Liver (tissue), 9 donors: ENCODE data around the gene PPM1B. TPM values are rescaled to one million over a fixed set of nuclear protein-coding genes. Genes with fewer than 3 reads are reported as not detected.
A peak's percentile ranks its signal among the peaks of the same experiment; 100 is the strongest.
"Not testable (repeated sequence)": the region's sequence is repeated elsewhere in the genome, so short reads cannot be mapped to it uniquely, and the experiment has no call there.

ENCODE experiments used
- DNase-seq: peaks from one replicate; pipeline ENCODE4 v3.0.0-alpha.2; 2017; ENCODE audit warnings: low spot score
- H3K27ac ChIP-seq, 2 donors: one replicate each; pipeline ENCODE4 v1.7.0; 2013; ENCODE audit warnings: inconsistent platforms in 2 of 2, low read length in 2 of 2, control low read depth in 1 of 2, low read depth in 1 of 2, mild to moderate bottlenecking in 1 of 2
- H3K27me3 ChIP-seq, 4 donors: one replicate each; pipeline versions ENCODE4 v1.6.1 to v1.7.0; 2013; ENCODE audit warnings: low read length in 3 of 4, inconsistent platforms in 1 of 4, mild to moderate bottlenecking in 1 of 4, moderate library complexity in 1 of 4; ENCODE audit not compliant: control insufficient read depth in 4 of 4, insufficient read depth in 4 of 4
- H3K36me3 ChIP-seq, 4 donors: one replicate each; pipeline versions ENCODE4 v1.6.1 to v1.7.0; 2013; ENCODE audit warnings: low read length in 3 of 4, mild to moderate bottlenecking in 3 of 4, low read depth in 1 of 4, moderate library complexity in 1 of 4; ENCODE audit not compliant: control insufficient read depth in 4 of 4, insufficient read depth in 3 of 4
- H3K4me1 ChIP-seq, 4 donors: one replicate each; pipeline versions ENCODE4 v1.6.1 to v1.7.0; 2013; ENCODE audit warnings: low read length in 3 of 4, mild to moderate bottlenecking in 3 of 4, moderate library complexity in 1 of 4; ENCODE audit not compliant: control insufficient read depth in 4 of 4, insufficient read depth in 4 of 4
- H3K4me3 ChIP-seq, 3 donors: one replicate each; pipeline versions ENCODE4 v1.6.1 to v1.7.0; 2013; ENCODE audit warnings: low read length in 3 of 3, control low read depth in 1 of 3, low read depth in 1 of 3, mild to moderate bottlenecking in 1 of 3
- H3K9ac ChIP-seq, 2 donors: one replicate each; pipeline ENCODE4 v1.7.0; 2013; ENCODE audit warnings: low read length in 2 of 2, mild to moderate bottlenecking in 2 of 2, moderate library complexity in 2 of 2, control low read depth in 1 of 2, low read depth in 1 of 2
- H3K9me3 ChIP-seq, 4 donors: one replicate each; pipeline versions ENCODE4 v1.6.1 to v1.7.0; 2013; ENCODE audit warnings: low read length in 3 of 4; ENCODE audit not compliant: control insufficient read depth in 4 of 4
- ATF3 ChIP-seq: IDR thresholded peaks from 2 replicates; pipeline ENCODE4 v1.6.1; 2016; ENCODE audit warnings: antibody characterized with exemption
- CTCF ChIP-seq: fragments of 150-350 bp; IDR thresholded peaks from 2 replicates; pipeline ENCODE4 v1.5.1; 2017; ENCODE audit warnings: improper control_type of control experiment, low read depth, low read length; ENCODE audit not compliant: missing input control
- GABPA ChIP-seq, 2 donors: IDR thresholded peaks in 1 of 2; conservative IDR thresholded peaks in 1 of 2; 2 replicates each; pipeline ENCODE4 v1.6.1; 2016; ENCODE audit warnings: antibody characterized with exemption in 2 of 2, mild to moderate bottlenecking in 1 of 2, moderate library complexity in 1 of 2
- HNF4A ChIP-seq, 2 donors: conservative IDR thresholded peaks; 2 replicates each; pipeline ENCODE4 v1.6.1; 2016; ENCODE audit warnings: antibody characterized with exemption in 2 of 2, mild to moderate bottlenecking in 2 of 2
- HNF4G ChIP-seq: IDR thresholded peaks from 2 replicates; pipeline ENCODE4 v1.6.1; 2016; ENCODE audit warnings: antibody characterized with exemption
- NR2F2 ChIP-seq: IDR thresholded peaks from 2 replicates; pipeline ENCODE4 v1.6.1; 2016; ENCODE audit warnings: antibody characterized with exemption
- RAD21 ChIP-seq, 2 donors: IDR thresholded peaks; 2 replicates each; pipeline ENCODE4 v1.6.1; 2016; ENCODE audit warnings: antibody characterized with exemption in 2 of 2, mild to moderate bottlenecking in 2 of 2
- RXRA ChIP-seq, 2 donors: IDR thresholded peaks; 2 replicates each; pipeline ENCODE4 v1.6.1; 2017 to 2018; ENCODE audit warnings: antibody characterized with exemption in 2 of 2, mild to moderate bottlenecking in 1 of 2
- SP1 ChIP-seq: IDR thresholded peaks from 2 replicates; pipeline ENCODE4 v1.6.1; 2018; ENCODE audit warnings: antibody characterized with exemption, mild to moderate bottlenecking
- TAF1 ChIP-seq: conservative IDR thresholded peaks from 2 replicates; pipeline ENCODE4 v1.6.1; 2016; ENCODE audit warnings: antibody characterized with exemption, mild to moderate bottlenecking
- YY1 ChIP-seq: IDR thresholded peaks from 2 replicates; pipeline ENCODE4 v1.6.1; 2016; ENCODE audit warnings: antibody characterized with exemption, mild to moderate bottlenecking
- ZBTB33 ChIP-seq: IDR thresholded peaks from 2 replicates; pipeline ENCODE4 v1.6.1; 2016; ENCODE audit warnings: antibody characterized with exemption
- WGBS: extraction: QIAGEN DNeasy Blood & Tissue Kit; methylation state at CpG from one replicate; pipeline ENCODE4 v1.1.7; 2013; 5-methylcytosine and 5-hydroxymethylcytosine counted together
- polyA plus RNA-seq, 2 donors: library from polyadenylated mRNA; stranded (reverse) in 1 of 2; unstranded in 1 of 2; fragments of 200-250 nt in 1 of 2; fragments of >200 nt in 1 of 2; fragmentation: Nextera tagmentation in 1 of 2; extraction: Ambion mirVana in 1 of 2; gene quantifications; one replicate each; pipeline versions ENCODE4 v1.2.1 to v1.2.3, GENCODE V29; 2013 to 2015
- total RNA-seq, 2 donors: library from RNA; depleted of rRNA; stranded (reverse); fragments of >200 nt; gene quantifications; one replicate each; pipeline ENCODE4 v1.2.3, GENCODE V29; 2014
- TF ChIP-seq, protein P1 (sequence below): IDR thresholded peaks from 2 replicates; pipeline ENCODE4 v1.6.1; 2016; ENCODE audit warnings: antibody characterized with exemption
- donor health status: healthy.
- donor health status: healthy.
- donor health status: healthy.
- donor health status: healthy.
- donor health status: healthy.

The PPM1B gene
- total and polyA plus RNA-seq, 4 donors = 13.5 to 38.5 (median 30.8) TPM

DNA sequence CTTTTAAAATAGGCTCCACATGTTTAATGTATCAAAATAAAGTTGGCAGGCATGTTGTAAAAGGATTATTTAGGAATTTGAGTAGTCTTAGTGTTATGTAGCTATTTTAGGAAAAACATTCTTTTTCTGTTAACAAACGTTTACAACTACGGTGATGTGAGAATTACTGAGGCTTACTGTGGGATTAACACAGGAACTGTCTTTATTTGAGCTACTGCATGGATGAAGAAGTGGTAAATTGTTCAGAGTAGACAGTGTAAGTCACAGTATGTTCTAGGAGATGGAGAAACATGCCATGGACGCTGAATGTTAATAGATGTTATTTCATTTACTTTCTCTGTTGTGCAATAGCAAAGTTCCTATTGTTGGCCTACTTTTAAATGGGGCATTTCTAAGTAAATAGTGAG is 1.6 kb downstream of the PPM1B start:
- Histone ChIP-seq H3K27ac (peak overlapping the region; percentile 94 to 96), H3K4me1 (peaks cover 2 to 25% (median 11%) of the 10 kb centered on the region in 4 donors), H3K4me3 (peak overlapping the region; percentile 73 to 98 (median 94)), H3K9ac (peak overlapping the region; percentile 93 to 98), H3K9me3 (no peaks in the 10 kb centered on the region), H3K36me3 (no peaks in the 10 kb centered on the region), H3K27me3 (no peaks in the 10 kb centered on the region)
- under 1% methylated on average over 3 of the region's 3 CpGs for WGBS
- TF ChIP-seq ZBTB33 (no peak), YY1 (peak; percentile 71), HNF4A (conservative IDR thresholded peaks at IDR 0.05) (peak; percentile 18 to 29), ATF3 (no peak), TAF1 (peak; percentile 21), SP1 (peak; percentile 31), RAD21 (IDR thresholded peaks at IDR 0.05) (peak; percentile 4 to 23), NR2F2 (no peak), HNF4G (no peak), RXRA (IDR thresholded peaks at IDR 0.05) (peak in 1 of 2 donors; percentile 8)
- TF ChIP-seq, protein P1, sequence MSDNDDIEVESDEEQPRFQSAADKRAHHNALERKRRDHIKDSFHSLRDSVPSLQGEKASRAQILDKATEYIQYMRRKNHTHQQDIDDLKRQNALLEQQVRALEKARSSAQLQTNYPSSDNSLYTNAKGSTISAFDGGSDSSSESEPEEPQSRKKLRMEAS = no peak
- no peak for DNase-seq

DNA sequence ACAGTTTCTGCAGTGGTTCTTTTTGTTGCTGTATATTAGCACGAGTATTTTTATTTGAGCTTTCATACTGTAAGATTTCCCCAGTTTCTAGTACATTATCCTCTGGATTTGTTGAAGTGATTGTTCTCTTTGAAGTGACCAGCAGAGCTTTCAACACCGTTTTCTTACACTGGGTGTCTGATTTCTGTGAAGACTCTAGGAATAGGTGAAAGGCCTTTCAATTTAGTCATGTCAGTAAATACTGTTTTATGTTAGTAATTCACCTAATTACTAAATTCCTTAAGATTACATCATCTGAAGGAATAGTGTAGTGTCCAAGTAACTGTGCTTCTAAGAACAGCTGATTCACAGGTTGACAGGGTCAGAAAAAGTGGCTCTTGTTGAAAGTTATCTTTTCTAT is 2.3 kb downstream of the PPM1B start:
- H3K4me3 ChIP-seq = peak overlapping the region in 2 of 3 donors; percentile 23 to 98
- 15% methylated on average over 2 of the region's 2 CpGs for WGBS
- no peaks in the 10 kb centered on the region for H3K9me3 ChIP-seq
- TF ChIP-seq ATF3 (no peak), TAF1 (no peak), GABPA (IDR thresholded peaks at IDR 0.05 in 1 of 2, conservative IDR thresholded peaks at IDR 0.05 in 1 of 2) (no peak), HNF4G (no peak), CTCF (no peak)
- peaks cover 2 to 25% (median 11%) of the 10 kb centered on the region in 4 donors for H3K4me1 ChIP-seq
- no peak for DNase-seq
- no peaks in the 10 kb centered on the region for H3K27me3 ChIP-seq
- H3K9ac ChIP-seq = peak overlapping the region in 1 of 2 donors; percentile 98
- H3K36me3 ChIP-seq = no peaks in the 10 kb centered on the region
- H3K27ac ChIP-seq = peak overlapping the region; percentile 94 to 96

DNA sequence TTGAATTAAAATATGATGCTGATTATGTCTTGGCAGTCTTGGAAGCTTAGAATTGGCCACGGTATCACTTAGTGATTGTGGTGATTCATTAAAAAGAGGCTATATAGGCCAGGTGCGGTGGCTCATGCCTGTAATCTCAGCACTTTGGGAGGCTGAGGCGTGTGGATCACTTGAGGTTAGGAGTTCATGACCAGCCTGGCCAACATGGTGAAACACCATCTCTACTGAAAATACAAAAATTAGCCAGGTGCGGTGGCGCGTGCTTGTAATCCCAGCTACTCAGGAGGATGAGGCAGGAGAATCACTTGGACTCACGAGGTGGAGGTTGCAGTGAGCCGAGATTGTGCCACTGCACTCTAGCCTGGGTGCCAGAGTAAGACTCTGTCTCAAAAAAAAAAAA is 2.8 kb downstream of the PPM1B start:
- H3K27ac ChIP-seq = peak overlapping the region in 1 of 2 donors; percentile 94
- 69% methylated on average over 8 of the region's 8 CpGs for WGBS
- not testable (repeated sequence) for H3K36me3 ChIP-seq, DNase-seq, H3K4me3 ChIP-seq, H3K9ac ChIP-seq, H3K9me3 ChIP-seq, H3K27me3 ChIP-seq
- TF ChIP-seq RXRA (IDR thresholded peaks at IDR 0.05) = peak in 1 of 2 donors; percentile 25
- H3K4me1 ChIP-seq = peaks cover 2 to 28% (median 11%) of the 10 kb centered on the region in 4 donors
